SK-N-SH treated with all-trans-retinoic acid at 6 μM for 48 hours (cell line): Measurements from ENCODE around the gene NADSYN1.

Experiments
- BACH2 ChIP-seq: fragments of 250-450 bp; sonication (Bioruptor Pico); IDR thresholded peaks from 2 replicates; pipeline ENCODE4 v1.9.0; 2021; ENCODE audit warnings: mild to moderate bottlenecking, borderline replicate concordance
- RARB ChIP-seq: fragments of 250-450 bp; sonication (Bioruptor Pico); IDR thresholded peaks from 2 replicates; pipeline ENCODE4 v1.8.0; 2021; ENCODE audit warnings: mild to moderate bottlenecking, moderate library complexity

DNA sequence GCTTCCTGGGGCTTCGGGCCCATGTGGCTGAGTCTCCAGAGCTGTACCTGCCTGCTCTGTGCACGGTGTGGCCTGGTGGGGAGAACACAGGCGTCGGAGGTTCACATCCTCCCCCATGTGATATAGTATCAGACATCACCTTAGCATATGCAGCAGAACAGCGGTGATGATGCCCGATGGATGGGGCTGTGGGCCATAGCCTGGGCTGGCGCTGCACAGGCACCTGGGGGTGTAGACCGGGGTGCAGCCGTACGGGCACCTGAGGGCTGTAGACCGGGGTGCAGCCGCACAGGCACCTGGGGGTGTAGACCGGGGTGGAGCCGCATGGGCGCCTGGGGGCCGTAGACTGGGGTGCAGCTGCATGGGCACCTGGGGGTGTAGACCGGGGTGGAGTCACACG is 29.2 kb downstream of the NADSYN1 start:
- no peak for TF ChIP-seq RARB
- no peak for TF ChIP-seq BACH2
